Common myeloid progenitor, CD34-positive (primary cell): Measurements from ENCODE around the gene NTHL1.

Source experiments
- CTCF ChIA-PET: fragments of 350-600 bp; sonication (Branson Sonifier 250); formaldehyde crosslinking; loops from one replicate; lab custom pipeline; 2021; ENCODE audit warnings: antibody characterized with exemption; lab: Charles Lee
- POLR2A ChIA-PET: fragments of 350-600 bp; sonication (Branson Sonifier 250); formaldehyde crosslinking; loops from one replicate; lab custom pipeline; 2021; ENCODE audit warnings: antibody characterized with exemption; lab: Charles Lee
- DNase-seq, 3 donors: peaks; one replicate each; pipeline versions ENCODE4 v3.0.0 to v3.0.0-alpha.2; 2013
- H3K27ac ChIP-seq, 2 experiments: 1 replicate in 1 of 2; 2 replicates in 1 of 2; pipeline ENCODE4 v1.7.0; 2013; ENCODE audit warnings: inconsistent platforms in 2 of 2, low read length in 2 of 2, mild to moderate bottlenecking in 2 of 2, low read depth in 1 of 2, moderate library complexity in 1 of 2; ENCODE audit not compliant: severe bottlenecking in 2 of 2, insufficient read depth in 1 of 2, poor library complexity in 1 of 2
- H3K27me3 ChIP-seq, 5 experiments: replicated peaks in 2 of 5; 1 replicate in 3 of 5; 2 replicates in 2 of 5; pipeline versions ENCODE4 v1.6.1 to v1.7.0; 2013; ENCODE audit warnings: low read length in 4 of 5, mild to moderate bottlenecking in 2 of 5, moderate library complexity in 2 of 5, inconsistent platforms in 1 of 5; ENCODE audit not compliant: insufficient read depth in 5 of 5, control insufficient read depth in 4 of 5
- H3K36me3 ChIP-seq, 4 experiments: 1 replicate in 2 of 4; 2 replicates in 2 of 4; pipeline versions ENCODE4 v1.6.1 to v1.7.0; 2013; ENCODE audit warnings: low read length in 3 of 4, control low read depth in 1 of 4, mild to moderate bottlenecking in 1 of 4; ENCODE audit not compliant: control insufficient read depth in 4 of 4, insufficient read depth in 4 of 4
- H3K4me1 ChIP-seq, 4 experiments: 1 replicate in 3 of 4; 2 replicates in 1 of 4; pipeline versions ENCODE4 v1.6.1 to v1.7.1; 2013; ENCODE audit warnings: low read length in 3 of 4, mild to moderate bottlenecking in 3 of 4, control low read depth in 1 of 4, inconsistent platforms in 1 of 4, moderate library complexity in 1 of 4; ENCODE audit not compliant: control insufficient read depth in 4 of 4, insufficient read depth in 4 of 4; ENCODE audit errors: control extremely low read depth in 1 of 4
- H3K4me3 ChIP-seq, 7 experiments: 1 replicate in 4 of 7; 2 replicates in 3 of 7; pipeline versions ENCODE4 v1.5.1 to v1.7.0; 2013; ENCODE audit warnings: mild to moderate bottlenecking in 7 of 7, low read length in 6 of 7, moderate library complexity in 6 of 7, inconsistent platforms in 2 of 7, low read depth in 2 of 7, control low read depth in 1 of 7; ENCODE audit not compliant: insufficient read depth in 4 of 7, control insufficient read depth in 1 of 7; ENCODE audit errors: extremely low read depth in 1 of 7
- H3K9me3 ChIP-seq, 5 experiments: 1 replicate in 4 of 5; 2 replicates in 1 of 5; pipeline versions ENCODE4 v1.6.1 to v1.7.1; 2013; ENCODE audit warnings: low read length in 4 of 5, mild to moderate bottlenecking in 2 of 5, inconsistent platforms in 1 of 5, low read depth in 1 of 5, moderate library complexity in 1 of 5; ENCODE audit not compliant: control insufficient read depth in 4 of 5, insufficient read depth in 2 of 5; ENCODE audit errors: control extremely low read depth in 1 of 5
- WGBS: methylation state at CpG from one replicate; pipeline ENCODE4 v1.1.5; 2013; ENCODE audit not compliant: insufficient coverage; 5-methylcytosine and 5-hydroxymethylcytosine counted together

NTHL1 gene

DNA sequence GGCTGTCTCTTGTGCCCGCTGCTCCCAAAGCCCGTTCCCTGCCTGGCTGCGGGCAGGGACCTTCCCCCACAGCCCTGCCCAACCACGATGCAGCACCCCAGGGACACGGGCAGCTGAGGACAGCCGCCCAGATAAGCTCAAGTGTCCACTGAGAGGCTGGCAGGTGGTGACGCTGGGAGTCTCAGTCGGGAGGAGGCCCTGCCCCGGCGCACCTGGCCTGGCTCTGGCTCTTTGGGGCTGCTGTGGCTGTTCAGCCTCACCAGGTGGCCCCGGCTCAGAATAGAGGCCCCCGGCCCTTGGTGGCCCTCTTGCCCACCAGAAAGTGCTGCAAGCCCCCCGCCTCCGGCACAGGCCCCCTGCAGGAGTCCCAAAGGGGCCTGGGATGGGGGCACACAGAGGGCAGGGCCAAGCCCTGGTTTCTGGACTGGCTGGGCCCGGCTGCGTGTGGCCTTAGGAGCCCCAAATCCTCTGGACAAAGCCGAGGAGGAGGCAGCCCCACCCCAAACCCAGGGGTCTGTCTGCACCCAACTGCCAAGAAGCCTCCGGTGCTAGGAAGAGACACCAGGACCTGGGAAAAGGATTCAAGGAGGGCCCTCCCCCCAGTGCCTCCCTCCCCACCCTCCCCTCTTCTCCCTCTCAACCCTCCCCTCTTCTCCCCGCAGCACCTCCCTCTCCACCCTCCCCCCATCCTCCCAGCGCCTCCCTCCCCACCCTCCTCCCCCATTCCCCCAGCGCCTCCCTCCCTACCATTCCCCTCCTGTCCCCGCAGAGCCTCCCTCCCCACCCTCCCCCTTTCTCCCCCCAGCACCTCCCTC lies 5.3 kb downstream of the NTHL1 start:
- WGBS: 91% methylated on average over 13 of the region's 22 CpGs
- ChIA-PET POLR2A (no interaction called here), CTCF (interaction anchor here (1.0 kb wide), 1 partner anchor 12 kb away, joined by 3 read pairs; no protein-coding TSS in a partner anchor)
- H3K27ac ChIP-seq: no peak overlapping the region
- H3K4me1 ChIP-seq: peaks cover 0 to 40% (median 30%) of the 10 kb centered on the region in 4 experiments
- DNase-seq: no peak
- H3K9me3 ChIP-seq: no peaks in the 10 kb centered on the region
- H3K4me3 ChIP-seq: no peak overlapping the region
- H3K27me3 ChIP-seq: no peaks in the 10 kb centered on the region
- H3K36me3 ChIP-seq: peaks cover 0 to 13% (median 3%) of the 10 kb centered on the region in 4 experiments

DNA sequence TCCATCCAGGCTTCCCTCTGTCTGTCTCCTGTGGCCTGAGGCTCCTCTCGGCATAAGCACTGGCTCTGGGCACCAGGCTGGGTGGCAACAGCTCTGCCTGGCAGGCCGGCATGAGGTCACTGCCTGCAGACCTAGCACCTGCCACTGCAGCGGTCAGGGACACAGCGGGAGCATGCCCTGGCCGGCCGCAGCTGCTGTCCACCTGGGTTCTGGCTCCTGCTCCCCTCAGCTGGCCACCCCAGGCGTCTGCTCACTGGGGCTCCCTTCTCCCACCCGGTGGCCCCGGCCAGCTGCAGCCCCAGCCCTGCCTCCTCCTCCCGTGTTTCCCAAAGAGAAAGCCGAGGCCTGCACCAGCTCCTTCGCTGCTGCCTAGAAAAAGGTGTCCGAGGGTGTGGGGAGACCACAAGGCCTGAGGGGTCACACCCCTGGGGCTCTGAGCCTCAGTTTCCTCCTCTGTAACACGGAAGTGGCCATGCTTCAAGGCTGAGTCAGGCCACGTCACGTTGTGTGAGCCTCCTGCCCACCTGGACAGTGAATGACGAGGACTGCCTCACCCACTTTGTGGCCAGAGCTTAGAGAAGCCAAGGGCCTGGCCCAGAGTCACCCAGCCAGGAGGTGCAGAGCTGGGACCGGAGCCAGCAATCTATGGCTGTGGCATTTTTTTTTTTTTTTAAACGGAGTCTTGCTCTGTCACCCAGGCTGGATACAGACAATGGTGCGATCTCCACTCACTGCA lies 6.7 kb downstream of the NTHL1 start:
- Histone ChIP-seq H3K27ac (no peak overlapping the region), H3K4me1 (peaks cover 0 to 26% (median 19%) of the 10 kb centered on the region in 4 experiments), H3K4me3 (no peak overlapping the region), H3K27me3 (no peaks in the 10 kb centered on the region), H3K36me3 (peaks cover 0 to 13% (median 3%) of the 10 kb centered on the region in 4 experiments), H3K9me3 (no peaks in the 10 kb centered on the region)
- DNase-seq: no peak
- ChIA-PET POLR2A (interaction anchor here (0.6 kb wide), 1 partner anchor 509 kb away, joined by 3 read pairs; no protein-coding TSS in a partner anchor), CTCF (interaction anchor here (1.0 to 1.7 kb wide), 4 partner anchors 11 to 35 kb away, joined by 3 to 4 read pairs (median 4); no protein-coding TSS in a partner anchor)
- WGBS: 97% methylated on average over 15 of the region's 20 CpGs

DNA sequence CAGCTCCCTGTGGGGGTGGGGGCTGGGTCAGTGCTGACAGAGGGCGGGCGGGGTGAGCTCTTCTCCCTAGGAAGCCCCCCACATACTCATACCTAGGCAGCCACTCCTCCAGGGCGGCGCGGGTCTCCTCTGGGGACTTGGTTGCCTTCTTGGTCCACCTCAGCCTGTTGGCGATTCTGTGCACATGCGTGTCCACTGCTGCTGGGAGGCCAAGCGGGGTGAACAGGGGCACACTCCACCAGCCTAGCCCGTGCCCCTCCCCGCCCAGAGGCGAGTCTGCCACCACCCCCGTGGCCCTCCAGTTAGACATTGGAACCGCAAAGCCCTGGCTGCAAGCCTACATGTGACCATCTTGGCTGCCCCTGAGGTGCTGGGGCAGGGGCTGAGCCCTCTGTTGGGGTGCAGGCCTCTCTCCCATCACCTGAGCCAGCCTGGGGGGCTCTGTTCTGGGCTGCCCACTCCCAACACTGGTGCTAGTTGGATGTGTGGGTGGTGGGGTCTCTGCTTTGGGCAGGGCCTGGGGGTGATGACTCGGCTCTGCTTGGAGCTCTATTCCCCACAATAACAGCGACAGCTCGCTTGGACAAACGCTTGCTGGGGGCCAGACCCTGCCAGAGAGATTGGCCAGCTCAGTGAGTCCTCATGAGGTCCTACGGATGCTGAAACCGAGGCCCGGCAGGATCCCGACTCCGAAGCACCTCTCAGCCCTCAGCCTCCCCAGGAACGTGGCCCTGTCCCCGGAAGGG lies 7.4 kb downstream of the NTHL1 start:
- Histone ChIP-seq H3K9me3 (no peaks in the 10 kb centered on the region), H3K36me3 (peaks cover 0 to 13% (median 3%) of the 10 kb centered on the region in 4 experiments), H3K4me1 (peaks cover 0 to 25% (median 19%) of the 10 kb centered on the region in 4 experiments), H3K27ac (no peak overlapping the region), H3K27me3 (no peaks in the 10 kb centered on the region), H3K4me3 (no peak overlapping the region)
- POLR2A ChIA-PET: no interaction called here
- CTCF ChIA-PET: interaction anchor here (1.1 to 1.7 kb wide), 4 partner anchors 10 to 35 kb away, joined by 3 to 5 read pairs (median 4); no protein-coding TSS in a partner anchor
- WGBS: 97% methylated on average over 24 of the region's 24 CpGs
- DNase-seq: no peak

DNA sequence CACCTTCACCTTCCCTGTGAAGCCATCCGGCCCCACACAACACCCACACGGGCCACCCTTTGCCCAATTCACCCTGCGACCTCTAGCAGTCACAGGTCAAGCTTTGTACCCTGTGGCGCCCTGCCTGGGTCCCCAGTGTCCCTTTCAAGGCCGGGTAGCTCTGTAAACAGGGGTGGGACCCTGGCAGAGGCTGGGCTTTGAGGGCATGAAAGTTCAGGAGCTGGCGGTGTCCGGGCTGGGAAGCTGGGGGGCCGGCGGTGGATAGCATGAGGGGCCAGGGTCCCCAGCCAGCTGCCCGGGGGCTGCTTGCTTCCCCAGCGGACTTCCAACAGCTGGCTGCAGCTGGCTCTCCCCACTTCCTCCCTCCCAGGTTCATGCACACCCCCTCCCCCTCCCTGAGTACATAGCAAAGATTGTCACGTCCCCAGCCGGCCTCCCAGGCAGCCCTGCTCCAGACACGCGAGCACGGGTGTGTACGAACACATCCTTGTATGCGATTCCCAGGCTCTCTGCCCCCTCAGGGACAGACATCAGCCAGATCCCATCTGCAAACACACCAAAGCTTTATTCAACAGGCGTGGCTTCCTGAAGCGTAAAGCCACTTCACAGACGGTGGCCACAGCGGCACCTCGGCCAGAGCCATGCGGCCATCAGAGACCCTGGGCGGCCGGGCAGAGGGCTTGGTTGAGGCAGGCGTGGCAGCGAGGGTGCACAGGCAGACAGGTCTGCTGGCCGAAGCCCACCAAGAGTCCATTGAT lies 8.2 kb downstream of the NTHL1 start:
- H3K27ac ChIP-seq: no peak overlapping the region
- WGBS: 89% methylated on average over 26 of the region's 29 CpGs
- peaks cover 0 to 13% (median 3%) of the 10 kb centered on the region in 4 experiments for H3K36me3 ChIP-seq
- no peak for DNase-seq
- no peaks in the 10 kb centered on the region for H3K27me3 ChIP-seq
- H3K9me3 ChIP-seq: no peaks in the 10 kb centered on the region
- no peak overlapping the region for H3K4me3 ChIP-seq
- CTCF ChIA-PET: interaction anchor here (1.5 to 1.7 kb wide), 2 partner anchors 9 to 15 kb away, joined by 4 to 5 read pairs; no protein-coding TSS in a partner anchor
- POLR2A ChIA-PET: no interaction called here
- peaks cover 0 to 27% (median 21%) of the 10 kb centered on the region in 4 experiments for H3K4me1 ChIP-seq

- Histone ChIP-seq H3K27me3 (no peaks in the 10 kb centered on the region), H3K36me3 (peaks cover 0 to 13% (median 3%) of the 10 kb centered on the region in 4 experiments), H3K9me3 (no peaks in the 10 kb centered on the region), H3K4me3 (no peak overlapping the region), H3K4me1 (peaks cover 0 to 24% (median 18%) of the 10 kb centered on the region in 4 experiments), H3K27ac (no peak overlapping the region)
- 95% methylated on average over 26 of the region's 41 CpGs for WGBS
- ChIA-PET POLR2A (no interaction called here), CTCF (interaction anchor here (1.0 to 1.5 kb wide), 2 partner anchors 8 to 114 kb away, joined by 3 to 5 read pairs; no protein-coding TSS in a partner anchor)
- DNase-seq: no peak
Measured at GRCh38 chr16:2038382-2039231, 9.0 kb downstream of the NTHL1 start.
